VCaP (cell line): ENCODE data around the gene ABCG2.

Experiments used
- H3K27ac ChIP-seq: fragments of 450-650 bp; 2 replicates; pipeline ENCODE4 v1.5.1; 2017
- TF ChIP-seq, protein P1 (sequence below): fragments of 450-650 bp; conservative IDR thresholded peaks from 2 replicates; pipeline ENCODE4 v1.5.1; 2017; ENCODE audit warnings: mild to moderate bottlenecking, moderate library complexity

ABCG2 gene

DNA sequence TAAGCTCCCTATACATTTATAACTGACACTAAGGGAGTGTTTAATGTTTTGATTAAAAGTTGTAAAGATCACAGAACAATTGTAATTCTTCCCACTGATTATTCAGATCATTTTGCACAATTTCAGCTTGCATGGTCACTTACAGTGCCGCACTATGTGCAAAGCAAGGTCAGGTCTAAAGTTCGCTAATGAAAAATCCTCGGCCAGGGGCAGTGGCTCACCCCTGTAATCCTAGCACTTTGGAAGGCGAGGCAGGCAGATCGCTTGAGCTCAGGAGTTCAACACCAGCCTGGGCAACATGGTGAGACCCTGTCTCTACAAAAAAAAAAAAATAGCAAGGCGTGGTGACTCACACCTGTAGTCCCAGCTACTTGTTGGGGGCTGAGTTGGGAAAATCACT is 94.0 kb downstream of the ABCG2 start:
- TF ChIP-seq, protein P1, sequence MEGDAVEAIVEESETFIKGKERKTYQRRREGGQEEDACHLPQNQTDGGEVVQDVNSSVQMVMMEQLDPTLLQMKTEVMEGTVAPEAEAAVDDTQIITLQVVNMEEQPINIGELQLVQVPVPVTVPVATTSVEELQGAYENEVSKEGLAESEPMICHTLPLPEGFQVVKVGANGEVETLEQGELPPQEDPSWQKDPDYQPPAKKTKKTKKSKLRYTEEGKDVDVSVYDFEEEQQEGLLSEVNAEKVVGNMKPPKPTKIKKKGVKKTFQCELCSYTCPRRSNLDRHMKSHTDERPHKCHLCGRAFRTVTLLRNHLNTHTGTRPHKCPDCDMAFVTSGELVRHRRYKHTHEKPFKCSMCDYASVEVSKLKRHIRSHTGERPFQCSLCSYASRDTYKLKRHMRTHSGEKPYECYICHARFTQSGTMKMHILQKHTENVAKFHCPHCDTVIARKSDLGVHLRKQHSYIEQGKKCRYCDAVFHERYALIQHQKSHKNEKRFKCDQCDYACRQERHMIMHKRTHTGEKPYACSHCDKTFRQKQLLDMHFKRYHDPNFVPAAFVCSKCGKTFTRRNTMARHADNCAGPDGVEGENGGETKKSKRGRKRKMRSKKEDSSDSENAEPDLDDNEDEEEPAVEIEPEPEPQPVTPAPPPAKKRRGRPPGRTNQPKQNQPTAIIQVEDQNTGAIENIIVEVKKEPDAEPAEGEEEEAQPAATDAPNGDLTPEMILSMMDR: no peak
- no peak overlapping the region for H3K27ac ChIP-seq

DNA sequence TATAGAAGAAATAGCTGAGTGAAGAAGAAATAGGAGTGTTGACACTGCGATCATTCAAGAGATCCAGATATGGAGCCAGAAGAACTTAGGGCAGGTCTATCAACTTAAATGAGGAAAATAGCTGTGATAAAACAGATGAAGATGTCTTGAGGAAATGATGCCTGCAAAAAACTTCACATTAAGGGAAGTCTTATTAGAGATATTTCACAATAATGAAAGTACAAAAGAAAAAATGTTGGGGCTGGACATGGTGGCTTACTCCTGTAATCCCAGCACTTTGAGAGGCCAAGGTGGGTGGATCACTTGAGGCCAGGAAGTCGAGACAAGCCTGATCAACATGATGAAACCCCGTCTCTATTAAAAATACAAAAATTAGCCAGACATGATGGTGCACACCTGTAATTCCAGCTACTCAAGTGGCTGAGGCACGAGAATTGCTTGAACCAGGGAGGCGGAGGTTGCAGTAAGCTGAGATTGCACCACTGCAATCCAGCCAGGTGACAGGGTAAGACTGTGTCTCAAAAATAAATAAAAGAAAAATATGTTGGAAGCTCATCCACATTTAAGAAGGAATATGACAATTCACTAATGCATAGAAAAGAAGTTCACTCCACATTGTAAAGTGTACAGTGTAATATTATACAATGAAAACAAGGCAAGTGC is 94.7 kb downstream of the ABCG2 start:
- TF ChIP-seq, protein P1: no peak
- no peak overlapping the region for H3K27ac ChIP-seq

DNA sequence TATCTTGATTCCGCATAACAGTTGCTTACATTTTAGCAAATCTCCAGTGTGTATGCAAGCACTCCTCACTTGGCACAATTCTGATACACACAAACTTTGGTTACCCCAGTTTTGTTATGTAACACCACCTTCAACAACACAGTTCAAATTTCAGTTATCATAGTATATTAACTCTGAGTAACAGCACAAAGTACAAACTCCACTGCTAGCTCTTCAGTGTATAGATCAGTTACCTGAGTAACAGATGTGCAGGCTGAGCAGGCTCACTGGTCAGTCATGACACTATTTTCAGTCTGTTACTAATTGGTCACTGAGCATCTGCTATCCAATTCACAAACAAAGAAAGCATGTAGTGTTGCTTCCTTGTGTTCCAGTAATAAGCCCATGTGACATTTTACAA is 95.6 kb downstream of the ABCG2 start:
- no peak overlapping the region for H3K27ac ChIP-seq
- TF ChIP-seq, protein P1: no peak

DNA sequence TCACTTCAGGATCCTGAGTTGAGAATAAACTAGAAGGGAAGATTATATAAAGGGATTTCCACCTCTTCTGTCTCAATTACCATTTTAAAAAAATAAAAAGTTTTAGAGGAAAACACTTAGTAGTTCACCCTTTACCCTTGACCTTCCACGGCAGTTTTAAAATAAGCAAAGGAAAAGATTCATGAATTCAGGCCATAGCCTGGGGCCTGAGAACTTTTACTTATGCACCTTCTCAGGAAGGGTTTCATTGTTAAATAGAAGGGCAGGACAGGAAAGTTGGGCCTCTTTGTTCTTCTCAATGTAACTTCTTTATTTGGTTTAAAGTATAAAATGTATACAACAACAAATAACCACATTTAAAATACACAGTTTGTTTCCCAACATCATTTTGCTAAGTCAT is 96.1 kb downstream of the ABCG2 start:
- TF ChIP-seq, protein P1: no peak
- no peak overlapping the region for H3K27ac ChIP-seq

DNA sequence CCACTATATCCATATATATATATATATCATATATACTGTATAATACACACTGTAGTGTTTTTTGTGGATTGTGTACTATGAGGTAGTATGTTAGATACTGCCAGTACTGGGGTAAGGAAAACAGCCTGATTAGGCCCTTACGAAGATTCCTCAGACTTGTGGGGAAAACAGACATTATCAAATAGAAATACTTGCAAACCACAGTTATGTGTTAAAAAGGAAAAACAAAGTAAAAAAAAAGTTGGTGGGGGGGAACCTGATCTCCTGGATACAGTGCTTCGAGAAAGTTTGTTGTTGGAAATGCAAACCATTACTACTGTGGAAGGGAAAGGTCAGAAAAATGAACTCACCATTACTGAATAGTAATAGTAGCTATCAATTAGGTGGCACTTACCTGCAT is 98.0 kb downstream of the ABCG2 start:
- no peak overlapping the region for H3K27ac ChIP-seq
- TF ChIP-seq, protein P1: no peak

DNA sequence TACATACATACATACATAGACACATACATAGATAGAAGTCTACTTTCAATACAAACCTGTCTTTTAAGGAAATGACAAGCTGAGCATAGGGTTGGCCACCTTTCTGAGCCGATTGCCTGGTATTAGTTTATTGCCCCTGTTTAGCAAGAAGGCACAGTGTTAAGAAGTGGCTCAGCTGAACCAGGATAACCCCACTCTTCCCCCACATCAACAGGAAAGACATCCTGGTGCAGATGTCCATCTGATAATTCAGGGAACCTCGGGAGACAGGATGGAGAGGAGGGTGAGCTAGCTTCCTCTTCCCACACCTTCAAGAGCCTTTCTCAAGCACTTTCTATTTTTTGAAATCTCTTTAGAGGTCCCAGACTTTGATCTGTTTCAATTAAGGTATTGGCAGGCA is 98.7 kb downstream of the ABCG2 start:
- no peak overlapping the region for H3K27ac ChIP-seq
- TF ChIP-seq, protein P1: no peak

DNA sequence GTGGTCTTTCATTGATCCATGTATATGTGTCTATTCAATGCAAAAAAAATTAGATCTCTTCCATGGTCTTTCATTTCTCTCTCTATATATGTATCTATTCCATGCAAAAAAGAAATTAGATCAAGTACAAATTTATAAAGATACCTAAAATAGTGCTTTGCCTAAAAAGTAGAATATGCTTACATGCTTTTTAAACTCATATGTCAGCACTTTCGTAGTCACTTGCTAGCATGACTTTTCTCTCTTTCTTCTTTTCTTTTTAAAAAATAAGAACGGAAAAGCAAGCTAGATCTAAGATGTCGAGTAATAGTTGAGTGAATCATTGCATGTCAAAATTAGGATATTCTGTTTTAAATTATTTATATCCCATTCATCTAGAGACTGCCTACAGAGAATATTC is 100.1 kb downstream of the ABCG2 start:
- no peak overlapping the region for H3K27ac ChIP-seq
- TF ChIP-seq, protein P1: no peak
